Measurements from ENCODE around the gene CHRNB1. TPM values are rescaled to one million over a fixed set of nuclear protein-coding genes. Genes with fewer than 3 reads are reported as not detected.
A peak's percentile ranks its signal among the peaks of the same experiment; 100 is the strongest.

Gene CHRNB1
- total and polyA plus RNA-seq, 2 donors (not counting 1 experiment from before 2014, with no cell fraction given): 6.2 to 7.2 TPM

DNA sequence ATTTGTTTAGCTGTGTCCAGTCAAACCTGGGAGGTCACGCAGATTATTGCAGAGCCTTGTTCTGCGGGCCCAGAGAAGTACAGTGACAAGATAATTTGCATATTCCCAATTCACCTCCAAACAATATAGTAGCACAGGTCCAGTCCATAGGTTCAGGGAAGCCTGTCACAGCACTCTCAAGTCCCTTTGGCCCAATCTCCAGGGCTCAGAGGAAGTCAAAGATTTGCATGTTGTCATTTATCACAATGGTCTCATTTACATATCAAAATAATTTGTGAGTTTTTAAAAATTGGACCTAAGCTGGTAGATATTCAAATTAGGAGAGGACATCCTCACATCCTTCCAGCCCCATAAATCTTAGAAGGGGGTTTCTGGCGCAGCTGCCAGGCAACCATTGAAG lies 22.6 kb downstream of the CHRNB1 start:
- TF ChIP-seq EZH2 (IDR thresholded peaks at IDR 0.05; ENCODE audit: borderline replicate concordance, insufficient read depth, low read depth, low read length, poor library complexity, severe bottlenecking): no peak
- TF ChIP-seq, protein P1, sequence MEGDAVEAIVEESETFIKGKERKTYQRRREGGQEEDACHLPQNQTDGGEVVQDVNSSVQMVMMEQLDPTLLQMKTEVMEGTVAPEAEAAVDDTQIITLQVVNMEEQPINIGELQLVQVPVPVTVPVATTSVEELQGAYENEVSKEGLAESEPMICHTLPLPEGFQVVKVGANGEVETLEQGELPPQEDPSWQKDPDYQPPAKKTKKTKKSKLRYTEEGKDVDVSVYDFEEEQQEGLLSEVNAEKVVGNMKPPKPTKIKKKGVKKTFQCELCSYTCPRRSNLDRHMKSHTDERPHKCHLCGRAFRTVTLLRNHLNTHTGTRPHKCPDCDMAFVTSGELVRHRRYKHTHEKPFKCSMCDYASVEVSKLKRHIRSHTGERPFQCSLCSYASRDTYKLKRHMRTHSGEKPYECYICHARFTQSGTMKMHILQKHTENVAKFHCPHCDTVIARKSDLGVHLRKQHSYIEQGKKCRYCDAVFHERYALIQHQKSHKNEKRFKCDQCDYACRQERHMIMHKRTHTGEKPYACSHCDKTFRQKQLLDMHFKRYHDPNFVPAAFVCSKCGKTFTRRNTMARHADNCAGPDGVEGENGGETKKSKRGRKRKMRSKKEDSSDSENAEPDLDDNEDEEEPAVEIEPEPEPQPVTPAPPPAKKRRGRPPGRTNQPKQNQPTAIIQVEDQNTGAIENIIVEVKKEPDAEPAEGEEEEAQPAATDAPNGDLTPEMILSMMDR (IDR thresholded peaks at IDR 0.05): no peak
- H3K27ac ChIP-seq (ENCODE audit: low read length in 2 of 2): no peak overlapping the region
- H3K9ac ChIP-seq (ENCODE audit: low read length): no peak overlapping the region
- H3K4me2 ChIP-seq (replicated peaks; ENCODE audit: low read depth, low read length, poor library complexity, severe bottlenecking): peak overlapping the region; percentile 11
- ChIA-PET POLR2A (no interaction called here), CTCF (interaction anchor here (0.7 kb wide), 1 partner anchor 19 kb away, joined by 3 read pairs; no protein-coding TSS in a partner anchor)
- peaks cover 41% of the 10 kb centered on the region for H3K79me2 ChIP-seq (ENCODE audit: control insufficient read depth, insufficient read depth, low read length)
- intact Hi-C loops (cut with micrococcal nuclease): no loop called here
- Mint-ChIP-seq H3K27ac (peak overlapping the region; percentile 61), H3K27me3 (no peaks in the 10 kb centered on the region), H3K4me3 (no peak overlapping the region), H3K4me1 (peaks cover 26% of the 10 kb centered on the region), H3K9me3 (ENCODE audit: insufficient read depth) (no peaks in the 10 kb centered on the region)
- DNase-seq (no peak), ATAC-seq (ENCODE audit: low read depth) (no peak)
- H3K4me3 ChIP-seq (ENCODE audit: control extremely low read depth in 1 of 5, extremely low read depth in 1 of 5, insufficient read depth in 1 of 5, low read depth in 2 of 5, low read length in 4 of 5): no peak overlapping the region
- peaks cover 0 to 28% of the 10 kb centered on the region in 2 experiments for H3K36me3 ChIP-seq (replicated peaks in 1 of 2; ENCODE audit: control extremely low read depth in 1 of 2, control insufficient read depth in 1 of 2, extremely low read depth in 1 of 2, insufficient read depth in 2 of 2, low read length in 1 of 2)
- no peaks in the 10 kb centered on the region for H3K27me3 ChIP-seq (replicated peaks in 1 of 4; ENCODE audit: control extremely low read depth in 1 of 4, control insufficient read depth in 3 of 4, insufficient read depth in 4 of 4, low read length in 3 of 4)
- peaks cover 8 to 21% of the 10 kb centered on the region in 2 donors for H3K4me1 ChIP-seq (ENCODE audit: control insufficient read depth in 2 of 2, insufficient read depth in 2 of 2, low read length in 2 of 2)
- no peak overlapping the region for H2AFZ ChIP-seq (ENCODE audit: insufficient read depth, low read depth, low read length, poor library complexity, severe bottlenecking)
- WGBS (ENCODE audit: insufficient coverage): 89% methylated on average over 3 of the region's 3 CpGs
- no peaks in the 10 kb centered on the region for H3K9me3 ChIP-seq (ENCODE audit: control extremely low read depth in 1 of 3, control insufficient read depth in 2 of 3, insufficient read depth in 1 of 3, low read length in 2 of 3)
- H4K20me1 ChIP-seq (ENCODE audit: control insufficient read depth, insufficient read depth, low read length, poor library complexity, severe bottlenecking): peaks cover 46% of the 10 kb centered on the region

DNA sequence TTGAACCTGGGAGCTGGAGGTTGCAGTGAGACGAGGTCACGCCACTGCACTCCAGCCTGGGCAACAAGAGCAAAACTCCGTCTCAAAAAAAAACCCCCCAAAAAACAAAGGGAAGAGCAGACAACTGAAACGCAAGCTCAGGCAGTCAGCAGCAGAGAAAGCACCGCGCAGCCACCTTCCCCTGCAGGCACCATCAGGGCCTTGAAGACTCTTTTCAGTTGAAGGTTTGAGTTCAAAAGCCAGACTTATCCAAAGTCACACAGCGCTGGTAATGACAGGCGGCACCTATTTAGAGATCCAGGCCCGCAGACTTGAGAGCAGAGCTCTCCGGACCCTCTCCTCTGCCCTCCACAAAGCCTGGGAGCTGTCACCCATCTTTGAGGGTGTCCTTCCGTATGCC lies 23.4 kb downstream of the CHRNB1 start:
- no peaks in the 10 kb centered on the region for H3K9me3 Mint-ChIP-seq (ENCODE audit: insufficient read depth)
- no peak for DNase-seq
- Histone ChIP-seq H4K20me1 (ENCODE audit: control insufficient read depth, insufficient read depth, low read length, poor library complexity, severe bottlenecking) (peaks cover 51% of the 10 kb centered on the region), H3K27ac (ENCODE audit: low read length in 2 of 2) (no peak overlapping the region), H2AFZ (ENCODE audit: insufficient read depth, low read depth, low read length, poor library complexity, severe bottlenecking) (no peak overlapping the region), H3K9ac (ENCODE audit: low read length) (no peak overlapping the region), H3K4me1 (ENCODE audit: control insufficient read depth in 2 of 2, insufficient read depth in 2 of 2, low read length in 2 of 2) (peaks cover 8 to 21% of the 10 kb centered on the region in 2 donors), H3K9me3 (ENCODE audit: control extremely low read depth in 1 of 3, control insufficient read depth in 2 of 3, insufficient read depth in 1 of 3, low read length in 2 of 3) (no peaks in the 10 kb centered on the region), H3K36me3 (replicated peaks in 1 of 2; ENCODE audit: control extremely low read depth in 1 of 2, control insufficient read depth in 1 of 2, extremely low read depth in 1 of 2, insufficient read depth in 2 of 2, low read length in 1 of 2) (peaks cover 0 to 23% of the 10 kb centered on the region in 2 experiments), H3K27me3 (replicated peaks in 1 of 4; ENCODE audit: control extremely low read depth in 1 of 4, control insufficient read depth in 3 of 4, insufficient read depth in 4 of 4, low read length in 3 of 4) (no peaks in the 10 kb centered on the region), H3K4me2 (replicated peaks; ENCODE audit: low read depth, low read length, poor library complexity, severe bottlenecking) (no peak overlapping the region), H3K79me2 (ENCODE audit: control insufficient read depth, insufficient read depth, low read length) (peaks cover 45% of the 10 kb centered on the region), H3K4me3 (ENCODE audit: control extremely low read depth in 1 of 5, extremely low read depth in 1 of 5, insufficient read depth in 1 of 5, low read depth in 2 of 5, low read length in 4 of 5) (no peak overlapping the region)
- no peaks in the 10 kb centered on the region for H3K27me3 Mint-ChIP-seq
- H3K27ac Mint-ChIP-seq: no peak overlapping the region
- intact Hi-C loops (cut with micrococcal nuclease): no loop called here
- H3K4me3 Mint-ChIP-seq: no peak overlapping the region
- WGBS (ENCODE audit: insufficient coverage): 92% methylated on average over 9 of the region's 11 CpGs
- ChIA-PET POLR2A (no interaction called here), CTCF (interaction anchor here (0.7 kb wide), 1 partner anchor 18 kb away, joined by 3 read pairs; no protein-coding TSS in a partner anchor)
- TF ChIP-seq, protein P1 (IDR thresholded peaks at IDR 0.05): no peak
- TF ChIP-seq EZH2 (IDR thresholded peaks at IDR 0.05; ENCODE audit: borderline replicate concordance, insufficient read depth, low read depth, low read length, poor library complexity, severe bottlenecking): no peak
- no peak for ATAC-seq (ENCODE audit: low read depth)
- peaks cover 27% of the 10 kb centered on the region for H3K4me1 Mint-ChIP-seq
